Activated CD4-positive, alpha-beta T cell treated with anti-CD3 and anti-CD28 coated beads, Interleukin-2, amount 50 U/mL, for 4 hours (primary cell): Measurements from ENCODE around the gene STIM1.

ENCODE experiments used
- DNase-seq, 2 experiments: peaks; one replicate each; pipeline ENCODE4 v3.0.0-alpha.2; 2020

Gene STIM1

GRCh38 chr11:3922056-3922455 is 66.6 kb downstream of the STIM1 start:
- DNase-seq, result no peak

GRCh38 chr11:3925513-3925912 is 70.0 kb downstream of the STIM1 start:
- DNase-seq, result no peak

GRCh38 chr11:3926458-3927095 is 71.1 kb downstream of the STIM1 start:
- no peak for DNase-seq

GRCh38 chr11:3927129-3927796 is 71.8 kb downstream of the STIM1 start:
- DNase-seq, result no peak

- no peak for DNase-seq
Measured at GRCh38 chr11:3929232-3929631, 73.8 kb downstream of the STIM1 start.

GRCh38 chr11:3929649-3930048 is 74.2 kb downstream of the STIM1 start:
- DNase-seq, result no peak

- no peak for DNase-seq
Measured at GRCh38 chr11:3932698-3933097, 77.2 kb downstream of the STIM1 start.

- no peak for DNase-seq
Measured at GRCh38 chr11:3933165-3933628, 77.7 kb downstream of the STIM1 start.

- no peak for DNase-seq
Measured at GRCh38 chr11:3934658-3935057, 79.2 kb downstream of the STIM1 start.

GRCh38 chr11:3936517-3936916 is 81.1 kb downstream of the STIM1 start:
- no peak for DNase-seq

- no peak for DNase-seq
Measured at GRCh38 chr11:3939211-3939610, 83.7 kb downstream of the STIM1 start.

- no peak for DNase-seq
Measured at GRCh38 chr11:3939651-3940190, 84.3 kb downstream of the STIM1 start.

GRCh38 chr11:3942160-3942955 is 86.9 kb downstream of the STIM1 start:
- no peak for DNase-seq

- DNase-seq, result no peak
Measured at GRCh38 chr11:3942956-3943497, 87.6 kb downstream of the STIM1 start.

GRCh38 chr11:3944198-3944597 is 88.7 kb downstream of the STIM1 start:
- no peak for DNase-seq

GRCh38 chr11:3946455-3947017 is 91.1 kb downstream of the STIM1 start:
- DNase-seq, result no peak

GRCh38 chr11:3947061-3947460 is 91.6 kb downstream of the STIM1 start:
- peak; percentile 9 to 11 for DNase-seq

GRCh38 chr11:3949125-3949524 is 93.7 kb downstream of the STIM1 start:
- no peak for DNase-seq

GRCh38 chr11:3950996-3951660 is 95.7 kb downstream of the STIM1 start:
- DNase-seq, result no peak

- DNase-seq, result no peak
Measured at GRCh38 chr11:3952715-3953114, 97.3 kb downstream of the STIM1 start.

GRCh38 chr11:3953327-3953726 is 97.9 kb downstream of the STIM1 start:
- DNase-seq, result no peak
